T1000 (cell line): ENCODE measurements around the gene C22orf15.

ENCODE experiments used
- DNase-seq: peaks from one replicate; lab custom pipeline; 2025; ENCODE audit warnings: mixed read lengths; lab: John Stamatoyannopoulos, UW

Gene C22orf15

DNA sequence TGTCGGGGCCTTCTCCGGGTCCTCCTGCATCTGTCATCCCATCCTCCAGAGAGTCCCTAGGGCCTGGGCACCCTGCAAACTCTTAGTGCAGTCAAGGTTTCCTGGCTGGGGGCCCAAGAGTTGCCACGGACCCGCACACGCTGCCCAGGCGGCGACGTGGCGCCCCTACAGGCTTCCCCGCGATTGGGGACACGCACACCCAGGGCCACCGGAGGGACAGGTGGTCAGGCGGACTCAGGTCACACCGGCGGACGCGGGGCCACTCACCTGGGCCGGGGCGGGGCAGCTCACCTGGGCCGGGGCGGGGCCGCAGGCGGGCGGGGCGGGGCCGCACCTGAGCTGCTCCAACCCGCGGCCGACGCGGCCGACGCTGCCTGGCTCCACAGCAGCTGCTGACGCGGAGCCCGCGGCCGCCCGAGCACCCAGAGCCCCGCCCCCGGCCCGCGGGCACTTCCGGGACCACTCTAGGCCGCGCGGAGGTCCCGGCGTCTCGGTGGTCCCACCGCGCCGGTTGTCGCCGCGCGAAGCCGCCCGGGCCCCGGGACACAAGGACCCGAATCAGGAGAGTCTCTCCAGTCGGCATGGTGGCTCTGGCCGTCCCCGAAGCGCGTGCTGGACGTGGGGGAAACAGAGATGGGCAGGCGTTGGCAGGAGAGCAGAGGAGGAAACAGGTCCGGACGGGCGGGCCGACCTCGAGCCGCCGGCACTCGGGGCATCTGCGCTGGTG lies 11.9 kb upstream of the C22orf15 start, which contains the start of gene ZNF70:
Gene ZNF70, minus strand, starts transcription at position 399 of the 727 bp plus-strand sequence. CDS start 5,972 bp downstream, outside the sequence.
- peak; percentile 45 for DNase-seq

DNA sequence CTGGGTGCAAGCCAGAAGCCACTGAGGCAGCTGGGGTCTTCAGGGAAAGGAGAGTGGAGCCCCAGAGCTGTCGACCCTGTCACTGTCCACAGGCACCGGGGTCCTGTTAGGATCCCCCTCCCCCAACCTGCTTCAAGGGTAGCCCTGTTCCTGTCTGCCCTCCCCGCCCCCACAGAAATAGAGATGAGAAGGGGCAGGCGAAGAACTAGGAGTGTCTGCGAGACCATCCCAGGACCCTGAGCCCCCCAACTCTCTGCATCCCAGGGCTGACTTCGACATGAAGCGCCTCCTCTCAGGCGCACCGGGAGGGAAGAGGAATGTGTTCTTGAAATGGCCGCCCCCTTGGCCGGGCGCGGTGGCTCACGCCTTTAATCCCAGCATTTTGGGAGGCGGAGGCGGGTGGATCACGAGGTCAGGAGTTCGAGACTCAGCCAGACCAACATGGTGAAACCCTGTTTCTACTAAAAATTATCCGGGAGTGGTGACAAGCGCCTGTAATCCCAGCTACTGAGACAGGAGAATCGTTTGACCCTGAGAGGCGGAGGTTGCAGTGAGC lies 11.3 kb upstream of the C22orf15 start:
- no peak for DNase-seq

DNA sequence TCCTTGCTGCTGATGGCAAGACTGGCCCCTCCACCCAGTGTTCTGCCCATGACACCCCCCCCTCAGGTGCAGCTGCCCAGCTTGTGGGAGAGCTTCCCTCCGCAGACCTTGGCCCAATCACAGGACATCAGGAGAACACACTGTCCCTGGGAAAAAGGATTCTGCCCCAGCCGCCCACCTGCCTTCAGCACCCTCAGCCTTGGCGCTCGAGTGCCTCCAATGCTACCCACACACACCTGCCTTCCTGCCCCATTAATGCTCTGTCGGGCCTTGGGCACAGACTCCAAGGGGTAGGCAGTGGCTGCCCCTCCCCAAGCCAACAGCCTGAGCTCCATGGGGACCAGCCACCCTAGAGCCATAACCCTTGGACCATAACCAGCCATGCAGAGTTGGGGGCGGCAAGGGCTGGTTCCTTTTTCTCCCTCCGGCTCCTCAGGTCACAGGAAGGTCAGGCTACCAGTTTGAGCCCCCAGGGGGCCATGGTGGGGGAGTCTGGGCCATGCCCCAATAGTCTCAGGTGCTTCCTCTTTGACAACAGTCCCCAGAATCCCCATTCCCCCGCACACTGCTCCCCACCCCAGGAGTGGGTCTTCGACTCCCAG lies 10.6 kb upstream of the C22orf15 start:
- no peak for DNase-seq

DNA sequence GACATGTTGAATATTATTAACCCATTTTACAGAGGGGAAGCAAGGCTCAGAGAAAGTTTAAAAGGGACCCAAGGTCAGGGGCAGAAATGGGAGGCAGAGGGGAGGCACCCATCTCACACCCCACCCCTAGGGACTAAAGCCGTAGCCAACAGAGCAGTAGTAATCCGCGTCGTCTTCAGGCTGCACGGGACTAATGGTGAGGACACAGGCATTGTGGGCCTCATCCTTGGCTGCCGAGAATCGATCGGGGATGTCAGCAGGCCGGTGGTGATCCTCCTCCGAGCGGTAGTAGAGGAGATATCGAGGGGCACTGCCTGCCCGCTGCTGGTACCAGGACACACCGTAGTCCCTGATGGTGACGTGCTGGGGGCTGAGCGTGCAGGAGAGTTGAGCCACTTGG lies 10.0 kb upstream of the C22orf15 start:
- no peak for DNase-seq

DNA sequence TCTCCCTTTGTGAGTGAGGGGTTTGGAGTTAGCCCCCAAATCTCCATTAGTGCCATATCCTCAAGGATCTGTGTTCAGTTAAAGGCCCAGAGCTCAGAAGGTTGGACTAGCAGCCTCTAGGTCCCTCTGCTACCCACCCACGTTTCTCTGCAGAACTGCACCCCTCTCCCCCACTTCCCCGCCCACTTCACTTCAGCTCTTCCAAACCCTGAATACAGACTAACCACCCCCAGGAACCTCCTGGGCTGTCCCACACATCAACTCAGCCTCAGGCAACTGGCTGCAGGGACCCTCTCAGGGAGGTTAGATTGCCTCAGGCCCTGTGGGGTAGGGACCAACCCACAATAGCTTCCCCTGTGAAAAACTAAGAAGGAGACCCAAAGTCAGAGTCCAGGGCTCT lies 9.4 kb upstream of the C22orf15 start:
- no peak for DNase-seq

DNA sequence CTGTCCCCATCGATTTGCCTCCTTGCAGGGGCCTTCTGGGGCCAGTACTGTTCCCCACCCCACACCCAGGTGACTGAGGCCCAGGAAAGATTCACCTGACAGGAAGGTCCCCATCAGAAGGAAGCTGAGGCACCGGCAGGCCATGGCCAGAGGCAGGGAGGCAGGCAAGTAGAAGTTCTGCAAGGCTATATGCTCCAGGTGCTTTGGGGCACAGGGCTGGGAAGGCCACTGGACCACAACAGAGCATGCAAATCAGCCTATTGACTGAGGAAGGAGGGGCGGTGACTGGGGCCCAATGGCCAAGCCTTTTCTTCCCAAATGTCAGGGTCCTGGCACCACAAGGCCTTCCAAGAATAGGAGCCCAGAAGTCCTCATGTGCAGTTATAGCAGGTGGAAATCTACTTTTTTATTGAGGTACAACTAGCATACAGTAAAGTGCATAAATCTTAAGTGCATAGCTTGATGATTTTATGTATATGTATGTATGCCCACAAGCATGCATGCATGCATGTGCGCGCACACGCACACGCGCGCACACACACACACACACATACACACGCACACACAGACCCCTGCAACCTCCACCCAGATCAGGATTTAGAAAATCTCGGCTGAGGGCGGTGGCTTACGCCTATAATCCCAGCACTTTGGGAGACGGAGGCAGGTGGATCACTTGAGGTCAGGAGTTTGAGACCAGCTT lies 8.4 kb upstream of the C22orf15 start, which contains the start of gene VPREB3:
Gene VPREB3, minus strand, starts transcription at position 206 of the 700 bp plus-strand sequence. Its CDS starts 62 bp downstream, at position 144.
- no peak for DNase-seq

DNA sequence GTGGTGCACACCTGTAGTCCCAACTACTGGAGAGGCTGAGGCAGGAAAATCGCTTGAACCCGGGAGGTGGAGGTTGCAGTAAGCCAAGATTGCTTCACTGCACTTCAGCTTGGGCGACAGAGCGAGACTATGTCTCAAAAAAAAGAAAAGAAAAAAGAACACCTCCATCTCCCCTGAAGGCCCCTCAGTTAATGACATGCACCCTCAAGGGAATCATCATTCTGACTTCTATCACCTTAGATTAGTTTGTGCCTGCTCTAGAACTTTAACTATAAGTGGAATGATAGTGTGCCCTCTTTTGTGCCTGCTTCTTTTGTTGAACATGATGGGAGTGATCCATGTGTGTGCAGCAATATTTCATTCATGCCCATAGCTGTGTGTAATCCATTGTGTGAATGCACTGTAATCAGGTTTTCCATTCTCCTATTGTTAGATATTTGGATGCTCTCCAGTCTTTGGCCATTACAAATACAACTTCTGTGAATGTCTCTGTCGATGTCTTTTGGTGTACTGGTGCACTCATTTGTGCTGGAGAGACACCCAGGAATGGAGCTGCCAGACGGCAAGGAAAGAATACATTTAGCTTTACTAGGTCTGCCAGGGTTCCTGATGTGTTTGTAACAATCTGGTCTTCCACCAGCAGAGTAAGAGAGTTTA lies 7.7 kb upstream of the C22orf15 start:
- no peak for DNase-seq

DNA sequence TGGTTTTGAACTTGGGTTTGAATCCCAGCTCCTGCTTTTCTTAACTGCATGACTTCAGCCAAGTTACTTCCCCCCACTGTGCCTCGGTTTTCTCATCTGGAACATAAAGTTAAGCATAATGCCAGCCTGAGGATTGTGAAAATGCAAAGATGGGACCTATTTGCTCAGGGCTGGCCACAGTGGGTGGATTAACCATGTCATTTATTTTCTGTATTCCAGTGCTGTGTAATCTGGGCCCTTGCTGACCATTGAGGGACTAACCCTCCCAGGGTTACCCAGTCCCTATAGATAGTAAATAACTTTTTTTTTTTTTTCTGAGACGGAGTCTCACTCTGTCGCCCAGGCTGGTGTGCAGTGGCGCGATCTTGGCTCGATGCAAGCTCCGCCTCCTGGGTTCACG lies 7.1 kb upstream of the C22orf15 start:
- DNase-seq = no peak

DNA sequence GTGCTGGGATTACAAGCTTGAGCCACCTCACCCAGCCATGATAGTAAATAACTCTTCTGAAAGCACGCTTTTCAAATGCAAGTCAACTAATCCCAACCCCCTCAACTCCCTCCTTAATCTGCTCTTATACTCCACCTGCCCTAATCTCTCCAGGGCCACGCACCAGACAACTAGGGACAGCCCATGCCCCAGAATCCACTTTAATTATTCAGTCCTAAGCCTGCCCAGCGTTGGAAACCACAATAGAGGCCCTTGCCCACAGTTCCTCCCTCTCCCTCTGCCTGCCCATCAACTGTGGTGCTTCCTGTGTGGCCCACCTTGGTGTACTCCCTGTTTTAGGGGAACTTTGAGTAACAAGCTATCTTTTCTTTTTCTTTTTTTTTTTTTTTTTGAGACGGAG lies 5.9 kb upstream of the C22orf15 start:
- no peak for DNase-seq

DNA sequence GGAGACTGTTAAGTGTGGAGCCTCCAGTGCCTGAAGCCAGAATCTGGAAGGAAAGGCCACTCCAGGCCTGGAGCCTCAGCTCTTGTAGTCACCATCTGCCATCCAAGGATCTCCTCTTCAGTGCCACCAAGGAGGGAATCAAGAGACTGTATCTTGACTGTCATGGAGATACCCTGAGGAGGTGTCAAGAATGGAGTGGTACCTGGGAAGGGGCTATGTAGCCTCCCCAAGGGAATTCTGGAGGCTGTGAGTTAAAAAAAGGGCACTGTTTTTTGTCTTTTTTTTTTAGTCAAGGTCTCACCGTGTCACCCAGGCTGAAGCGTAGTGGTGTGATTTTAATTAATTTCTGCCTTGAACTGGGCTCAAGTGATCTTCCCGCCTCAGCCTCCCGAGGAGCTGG lies 3.2 kb upstream of the C22orf15 start:
- no peak for DNase-seq

DNA sequence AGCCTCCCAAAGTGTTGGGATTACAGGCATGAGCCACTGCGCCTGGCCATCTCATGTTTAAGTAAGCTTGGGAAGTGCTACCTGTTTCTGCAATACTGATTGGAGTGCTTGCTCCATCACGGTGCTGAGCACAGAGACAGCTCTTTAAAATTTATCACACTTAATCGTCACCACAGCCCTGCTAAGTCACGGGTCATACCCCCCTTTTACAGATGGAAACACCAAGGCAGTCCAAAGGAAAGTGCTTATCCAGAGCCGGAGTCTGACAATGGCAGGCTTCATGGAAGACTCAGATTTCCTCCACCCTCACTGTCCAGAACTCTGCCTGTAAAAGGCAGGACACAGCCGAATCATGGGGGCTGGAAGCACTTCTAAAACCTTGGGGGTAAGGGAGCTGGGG lies 2.7 kb upstream of the C22orf15 start:
- no peak for DNase-seq

DNA sequence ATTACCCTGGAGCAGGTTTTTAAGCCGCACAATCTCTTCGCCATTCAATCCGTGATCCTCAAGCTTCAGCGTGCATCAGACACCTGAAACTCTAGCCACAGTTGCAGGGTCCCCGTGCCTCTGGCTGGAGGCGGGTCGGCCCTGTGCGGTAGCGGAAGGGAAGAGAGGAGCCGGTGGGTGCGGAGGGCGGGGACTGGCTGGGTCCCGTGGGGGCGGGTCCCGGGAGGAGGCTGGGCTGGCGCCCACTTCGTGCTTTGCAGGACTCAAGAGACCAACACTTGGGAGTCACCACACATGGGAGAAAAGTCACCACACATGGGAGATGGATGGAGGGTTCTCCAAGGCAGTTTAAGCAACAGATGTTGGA lies 772 bp downstream of the C22orf15 start:
- no peak for DNase-seq

DNA sequence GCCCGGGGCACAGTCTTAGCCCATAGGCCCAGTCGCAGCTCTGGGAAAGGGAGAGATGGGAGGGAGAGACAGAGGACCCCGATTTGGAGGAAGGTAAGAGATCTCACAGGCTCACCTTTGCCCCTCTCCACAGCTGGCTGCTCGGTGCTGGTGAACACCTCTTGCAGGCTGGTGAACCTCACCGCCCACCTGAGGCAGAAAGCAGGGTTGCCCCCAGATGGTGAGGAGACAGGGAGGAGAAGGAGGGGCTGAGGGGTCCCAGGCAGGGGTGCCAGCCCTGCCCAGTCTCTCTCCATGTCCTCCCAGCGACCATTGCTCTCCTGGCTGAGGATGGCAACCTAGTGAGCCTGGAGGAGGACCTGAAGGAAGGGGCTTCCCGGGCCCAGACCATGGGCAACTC lies 1.2 kb downstream of the C22orf15 start:
- DNase-seq = no peak

DNA sequence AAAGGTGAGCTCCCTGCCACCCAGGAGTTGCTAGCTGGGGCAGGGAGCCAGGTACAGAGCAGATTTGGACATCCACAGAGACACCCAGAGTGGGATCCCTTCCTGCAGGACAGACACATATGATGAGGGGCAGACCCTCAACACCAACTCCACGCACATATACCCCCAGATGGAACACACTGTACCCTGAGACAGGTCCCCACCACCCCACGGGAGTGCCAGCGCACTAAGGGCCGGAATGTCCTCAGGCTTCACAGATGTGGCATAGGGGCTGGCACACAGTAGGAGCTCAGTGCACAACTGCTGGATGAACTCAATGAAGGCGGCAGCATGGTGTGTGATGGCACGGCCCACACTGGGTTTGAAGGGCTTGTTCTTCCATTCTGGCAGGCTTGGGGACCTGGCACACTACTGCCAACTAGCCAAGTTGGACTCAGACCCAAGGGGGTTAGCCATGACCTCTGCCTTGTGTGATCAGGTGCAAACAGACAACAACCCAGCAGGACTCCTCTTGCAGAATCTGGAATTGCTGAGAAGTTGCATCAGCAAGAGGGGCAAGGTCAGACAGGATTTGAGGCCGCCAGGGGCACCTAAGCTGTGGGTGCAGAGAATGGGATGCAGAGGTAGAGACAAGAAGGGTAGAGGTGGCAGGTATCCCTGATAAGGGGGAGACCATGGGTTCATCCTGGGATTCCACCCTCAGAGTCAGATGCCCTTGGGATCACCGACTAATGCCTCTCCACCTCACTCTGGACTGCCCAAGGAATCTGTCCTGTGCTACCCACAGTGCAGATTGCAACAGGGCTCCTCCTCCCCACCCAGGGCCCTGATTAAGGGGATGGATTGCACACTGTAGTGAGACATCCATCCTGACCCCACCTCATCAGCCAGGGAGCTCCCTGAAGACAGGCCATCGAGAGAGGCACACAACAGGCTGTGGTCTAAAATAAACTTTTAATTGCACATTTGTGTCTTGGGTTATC lies 2.4 kb downstream of the C22orf15 start:
- DNase-seq = no peak

DNA sequence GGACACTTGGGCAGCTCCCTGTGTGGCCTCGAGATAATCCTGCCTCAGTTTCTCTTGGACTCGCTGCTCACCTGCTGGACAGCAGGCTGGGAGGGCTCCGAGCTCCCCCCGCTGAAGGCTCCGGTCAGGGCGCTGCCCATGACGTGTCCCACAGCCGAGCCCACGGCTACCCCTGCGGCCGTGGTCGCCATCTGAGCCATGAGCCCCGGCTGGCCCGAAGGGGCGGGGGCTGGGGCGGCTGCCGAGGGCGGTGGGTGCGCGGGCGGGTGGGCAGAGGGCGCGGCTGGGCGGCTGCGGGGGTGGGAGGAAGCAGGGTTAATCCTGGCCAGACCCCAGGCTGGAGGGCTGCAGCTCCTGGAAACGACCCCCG lies 4.5 kb downstream of the C22orf15 start:
- DNase-seq = no peak

DNA sequence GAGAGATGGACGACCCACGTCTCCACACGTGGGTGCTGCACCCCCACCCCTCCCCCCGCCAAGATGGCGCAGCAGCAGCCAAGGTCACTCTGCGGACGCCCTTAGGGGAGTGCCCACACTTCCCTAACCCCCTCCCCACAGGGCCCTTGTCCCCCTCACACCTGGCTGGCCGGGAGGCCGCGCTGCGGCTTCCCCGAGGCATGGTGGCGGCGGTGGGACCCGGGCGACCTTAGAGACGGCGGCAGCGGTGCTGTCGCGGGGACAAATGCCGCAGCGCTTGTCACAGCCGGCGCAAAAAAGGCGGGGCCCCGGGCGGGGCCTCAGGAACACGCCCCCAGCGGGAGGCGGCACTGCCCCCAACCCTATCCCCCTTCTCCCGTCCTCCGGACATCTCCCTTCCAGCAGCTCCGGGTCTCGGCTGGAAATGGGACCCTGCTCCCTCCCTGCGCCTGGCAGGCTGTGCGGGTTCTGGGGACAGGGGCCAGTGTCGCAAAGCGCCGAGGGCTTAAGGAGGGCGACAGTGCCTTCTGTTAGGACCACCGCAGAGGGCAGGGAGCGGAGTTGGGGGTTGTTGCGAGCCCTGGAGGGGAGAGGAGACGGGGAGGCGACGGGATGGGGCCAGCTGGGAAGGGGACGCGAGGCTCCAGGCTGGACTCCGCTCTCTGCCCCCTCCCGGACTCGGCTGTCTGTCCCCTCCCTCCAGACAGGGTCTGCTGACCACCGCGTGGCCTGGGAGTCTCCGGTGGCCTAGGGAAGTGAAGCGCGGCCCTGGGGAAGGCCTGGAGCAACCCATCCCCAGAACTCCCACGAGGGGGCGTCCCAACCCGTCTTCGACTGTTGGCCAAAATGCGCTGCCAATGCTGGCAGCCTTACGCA lies 5.1 kb downstream of the C22orf15 start, which contains the start of gene CHCHD10:
Gene CHCHD10, minus strand, starts transcription at position 300 of the 876 bp plus-strand sequence. Its CDS starts 98 bp downstream, at position 202.
- peak; percentile 27 for DNase-seq

DNA sequence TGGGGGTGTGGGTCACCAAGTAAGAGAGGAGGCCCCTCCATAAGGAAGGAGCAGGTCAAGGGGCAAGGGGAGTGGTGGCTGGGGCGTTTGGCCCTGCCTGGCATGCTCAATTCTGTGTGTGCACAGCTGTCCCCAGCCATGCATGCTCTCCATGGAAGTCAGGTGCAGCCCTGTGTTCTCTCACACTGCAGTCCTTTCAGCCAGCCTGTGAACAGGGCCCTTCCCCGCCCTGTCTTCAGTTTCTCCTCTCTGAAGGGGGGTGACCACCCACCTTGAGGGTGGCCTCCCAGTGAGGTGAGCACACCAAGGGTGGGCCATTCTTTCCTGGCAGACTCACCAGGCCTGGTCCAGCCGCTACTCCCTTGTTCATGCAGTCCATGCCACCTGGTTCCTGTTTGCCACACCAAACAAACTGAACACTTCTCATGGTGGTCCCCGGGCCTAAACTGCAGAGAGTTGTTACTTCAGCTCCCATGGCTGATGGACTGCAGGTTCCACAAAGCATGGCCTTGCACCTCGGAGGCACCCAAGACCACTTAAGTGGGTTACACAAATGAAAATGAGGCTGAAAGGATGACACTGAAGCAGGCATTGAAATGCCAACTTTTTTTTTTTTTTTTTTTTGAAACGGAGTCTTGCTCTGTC lies 6.7 kb downstream of the C22orf15 start:
- no peak for DNase-seq

DNA sequence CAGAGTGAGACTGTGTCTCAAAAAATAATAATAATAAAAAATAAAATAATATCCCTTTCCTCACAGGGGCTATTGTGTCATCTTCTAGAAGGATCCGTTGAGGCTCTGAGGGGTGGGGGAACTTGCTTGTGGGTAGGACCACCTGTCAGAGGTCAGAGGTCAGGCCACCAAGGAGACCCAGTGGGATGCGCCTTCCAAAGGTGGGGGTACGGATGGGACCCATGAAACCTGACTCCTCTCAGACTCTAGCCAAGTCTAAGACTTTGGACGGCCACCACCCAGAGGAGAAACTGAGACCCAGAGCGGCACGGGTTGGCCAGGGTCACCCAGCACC lies 9.5 kb downstream of the C22orf15 start:
- no peak for DNase-seq

DNA sequence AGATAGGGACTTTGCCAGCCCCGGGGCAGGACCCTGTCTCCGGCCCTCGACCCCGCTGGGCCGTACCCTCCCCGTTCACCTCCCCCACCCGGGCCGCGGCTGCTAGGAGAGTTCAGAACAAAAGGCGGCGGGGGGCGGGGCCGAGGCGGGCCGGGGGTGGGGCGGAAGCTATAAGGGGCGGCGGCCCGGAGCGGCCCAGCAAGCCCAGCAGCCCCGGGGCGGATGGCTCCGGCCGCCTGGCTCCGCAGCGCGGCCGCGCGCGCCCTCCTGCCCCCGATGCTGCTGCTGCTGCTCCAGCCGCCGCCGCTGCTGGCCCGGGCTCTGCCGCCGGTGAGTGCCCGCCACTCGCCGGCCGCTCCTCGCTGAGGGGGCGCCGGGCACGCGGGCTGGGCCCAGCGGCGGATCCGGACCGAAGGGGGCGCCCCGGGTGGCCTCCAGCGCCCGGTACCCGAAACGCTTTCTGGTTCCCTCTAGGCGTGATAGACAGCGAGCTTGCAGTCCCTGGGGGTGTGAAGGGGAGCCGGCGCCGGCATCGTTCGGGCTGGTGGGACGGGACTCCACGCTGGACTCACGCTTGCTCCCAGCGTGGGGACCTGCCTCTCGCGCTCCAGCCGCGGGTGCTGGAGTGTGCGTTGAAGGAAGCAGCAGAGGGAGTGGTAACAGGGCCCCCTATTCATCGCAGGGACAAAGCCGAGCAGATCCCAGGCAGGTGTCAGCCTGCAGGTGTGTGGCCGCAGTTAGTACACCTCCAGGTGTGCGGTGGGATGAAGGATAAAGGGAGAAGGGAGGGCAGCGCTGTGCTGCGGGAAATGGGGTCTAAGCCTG lies 10.1 kb downstream of the C22orf15 start, which contains the start of gene MMP11:
Gene MMP11, plus strand, starts transcription at position 201 of the 825 bp plus-strand sequence. Its CDS starts 22 bp downstream, at position 223.
- DNase-seq = no peak
